Renal cortex interstitium (tissue), 11 donors: ENCODE measurements around the gene CBX5. TPM values are rescaled to one million over a fixed set of nuclear protein-coding genes. Genes with fewer than 3 reads are reported as not detected.
"Not testable (repeated sequence)": the region's sequence is repeated elsewhere in the genome, so short reads cannot be mapped to it uniquely, and the experiment has no call there.

Source experiments
- DNase-seq, 11 donors: peaks; one replicate each; pipeline ENCODE4 v3.0.0-alpha.2; 2013; ENCODE audit warnings: low read depth in 9 of 11, low spot score in 4 of 11; ENCODE audit errors: extremely low read depth in 1 of 11
- polyA plus RNA-seq, 3 donors: library from polyadenylated mRNA; unstranded; fragments of 120-200 nt; gene quantifications; one replicate each; pipeline ENCODE4 v1.2.1, GENCODE V29; 2013; ENCODE audit not compliant: insufficient read length in 3 of 3

CBX5 gene
- polyA plus RNA-seq, 3 donors: 116 to 138 (median 129) TPM

DNA sequence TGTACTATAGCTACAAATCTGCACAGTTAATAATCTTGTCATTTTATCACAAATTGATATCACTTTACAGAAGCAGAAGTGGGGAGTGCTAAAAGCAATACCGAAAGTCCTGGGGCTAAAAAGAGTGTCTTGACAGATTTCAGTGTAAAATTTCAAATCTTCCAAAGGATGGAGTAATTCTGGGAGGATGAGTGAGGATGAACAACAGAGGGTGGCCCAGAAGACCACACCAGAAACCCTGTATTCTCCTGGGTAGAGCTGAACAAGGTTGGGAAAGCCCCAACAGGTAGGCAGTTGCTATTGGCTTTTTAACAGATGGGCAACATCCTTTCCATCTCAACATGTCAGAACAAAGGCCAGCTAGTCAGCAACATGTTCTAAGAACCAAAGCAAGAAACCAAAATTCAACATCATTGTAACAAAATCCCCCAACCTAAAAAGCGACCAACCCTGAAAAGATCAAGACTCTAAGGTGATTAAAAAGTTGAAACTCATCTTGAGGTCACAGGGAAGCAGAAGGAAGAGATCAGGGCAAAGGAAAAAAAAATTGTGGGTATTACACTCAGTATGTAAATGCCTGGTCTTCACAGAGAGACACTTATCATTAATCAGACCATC is 38.8 kb downstream of the CBX5 start:
- DNase-seq: no peak

DNA sequence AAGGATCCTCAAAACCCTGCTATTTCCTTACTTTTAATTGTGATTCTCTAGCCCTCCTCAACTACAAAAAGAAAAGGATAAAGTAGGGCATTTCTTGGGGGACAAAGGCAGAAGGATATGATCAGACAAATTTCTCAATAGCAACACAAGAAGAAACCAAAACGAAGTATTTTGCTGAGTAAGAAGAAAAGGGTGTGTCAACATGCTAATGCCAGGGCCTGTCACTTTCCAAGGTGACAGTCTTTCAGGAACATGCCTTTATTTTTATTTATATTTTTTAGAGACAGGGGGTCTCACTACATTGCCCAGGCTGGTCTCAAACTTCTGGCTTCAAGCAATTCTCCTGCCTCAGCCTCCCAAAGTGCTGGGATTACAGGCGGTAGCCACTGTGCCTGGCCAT is 39.8 kb downstream of the CBX5 start:
- DNase-seq: no peak

DNA sequence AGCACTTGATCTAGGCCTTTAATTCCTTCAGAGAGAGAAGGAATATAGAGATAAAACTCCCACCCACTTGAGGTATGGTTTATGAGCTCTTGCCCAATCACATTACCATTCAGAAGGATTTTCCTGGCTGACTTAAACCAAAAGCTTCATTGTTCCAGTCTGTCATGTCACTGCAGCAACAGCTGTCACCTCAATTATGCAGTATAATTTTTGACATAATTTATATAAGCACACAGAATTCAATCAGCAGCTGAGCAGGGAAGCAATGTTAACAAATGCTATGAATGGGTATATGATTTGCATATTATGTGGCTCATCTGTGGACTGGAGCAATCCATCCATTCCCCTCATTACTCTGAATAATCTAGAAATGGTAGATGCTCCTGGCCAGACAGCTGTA is 40.3 kb downstream of the CBX5 start:
- DNase-seq: no peak

DNA sequence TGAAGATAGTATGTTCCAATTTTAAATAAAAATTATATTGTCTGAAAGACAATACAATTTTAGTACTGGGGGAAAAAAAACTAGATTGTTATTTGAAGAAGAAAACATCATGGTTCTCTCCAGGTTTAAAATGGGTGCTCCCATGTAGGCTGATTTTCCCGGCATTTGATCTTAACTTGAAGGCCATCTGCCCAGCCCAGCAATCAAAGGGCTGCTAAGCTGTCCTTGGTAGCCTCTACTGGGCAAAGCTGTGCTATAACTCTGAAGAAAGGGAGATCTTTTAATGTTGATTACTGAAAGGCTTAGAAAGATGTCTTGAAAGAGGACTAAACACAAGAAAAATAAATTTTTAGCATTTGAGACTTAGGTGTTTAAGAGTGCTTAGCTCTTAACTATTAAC is 41.4 kb downstream of the CBX5 start:
- no peak for DNase-seq

DNA sequence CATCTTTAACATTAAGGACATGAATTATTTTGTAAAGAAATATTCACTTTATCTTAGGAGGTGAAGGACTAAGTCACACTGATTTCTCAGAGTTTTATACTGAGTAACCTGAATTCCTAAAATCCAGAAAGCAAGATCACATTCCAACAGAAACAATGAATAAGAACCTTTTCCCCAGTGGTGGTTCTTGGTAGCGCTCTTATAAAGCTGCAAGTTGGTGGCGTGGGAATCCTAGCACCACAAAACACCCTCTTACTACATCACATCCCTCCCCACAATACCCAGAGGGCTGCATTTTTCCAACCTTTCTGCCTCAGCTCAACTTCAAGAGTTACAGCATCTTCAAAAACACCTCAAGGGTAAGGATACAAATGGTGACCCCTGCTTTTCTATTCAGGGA is 47.1 kb downstream of the CBX5 start:
- no peak for DNase-seq

DNA sequence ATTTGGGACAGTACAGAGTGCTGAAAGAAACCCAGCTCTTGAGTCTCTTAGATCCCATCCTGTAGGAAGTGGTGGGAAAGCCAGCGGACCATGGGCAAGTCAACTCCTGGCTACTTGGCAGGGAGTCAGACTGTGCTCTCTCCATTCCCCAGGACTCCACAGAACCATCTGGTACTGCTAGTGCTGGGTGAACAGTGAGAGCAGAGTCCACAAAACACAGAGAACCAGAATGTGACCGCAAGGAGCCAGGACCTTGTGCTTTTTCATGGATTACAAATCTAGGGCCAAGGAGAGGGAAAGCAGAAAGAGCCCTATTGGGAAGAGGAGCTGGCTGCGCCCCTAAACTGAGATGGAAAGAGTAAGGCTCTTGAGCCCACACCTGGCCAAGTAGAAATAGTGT is 48.7 kb downstream of the CBX5 start:
- DNase-seq: not testable (repeated sequence)

DNA sequence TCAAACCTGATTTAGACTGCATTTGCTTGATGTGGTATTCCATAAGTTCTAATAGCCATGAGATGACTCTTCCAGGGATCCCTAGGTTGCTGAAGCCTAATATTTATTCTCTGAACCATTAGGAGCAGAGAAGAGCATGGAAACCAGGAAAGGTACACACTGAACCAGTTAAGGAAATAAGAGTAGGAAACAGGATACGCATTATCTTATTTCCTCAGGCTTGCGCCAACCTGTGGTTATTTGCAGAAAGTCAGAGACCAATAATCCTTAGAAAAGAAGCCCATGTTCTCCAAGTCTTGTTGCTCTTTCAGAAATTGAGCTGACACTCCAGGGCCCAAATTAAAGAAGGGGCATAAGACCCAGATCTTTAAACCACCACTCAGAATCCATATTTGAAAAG is 49.4 kb downstream of the CBX5 start:
- no peak for DNase-seq

DNA sequence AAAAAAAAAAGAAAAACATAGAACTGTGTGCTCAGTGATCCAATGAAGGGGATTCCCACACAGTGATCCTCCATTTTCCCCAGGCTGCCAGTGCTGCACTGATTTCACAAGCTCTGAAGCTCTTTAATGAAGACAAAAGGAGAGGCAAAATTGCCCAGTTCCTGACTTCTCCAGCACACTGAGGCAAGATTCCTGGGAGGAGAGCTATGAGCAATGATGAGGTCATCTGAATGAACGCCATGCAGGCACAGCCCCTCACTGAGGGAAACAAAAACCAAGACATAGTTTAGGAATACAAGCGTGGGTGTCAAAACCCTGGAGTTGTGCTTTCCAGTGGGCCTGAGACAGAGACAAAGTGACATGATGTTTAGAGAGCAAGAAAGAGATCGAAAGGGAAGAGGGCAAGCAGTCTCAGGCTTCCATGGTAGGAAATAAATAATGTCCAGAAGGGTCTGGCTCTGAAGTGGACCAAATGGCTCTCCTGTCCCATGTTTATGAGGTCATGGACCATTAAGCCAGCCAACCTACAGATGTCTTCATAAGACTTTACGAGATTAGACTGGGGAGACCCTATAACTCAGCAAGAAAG is 50.2 kb downstream of the CBX5 start:
- DNase-seq: peak in 5 of 11 donors; percentile 56 to 79 (median 75)

DNA sequence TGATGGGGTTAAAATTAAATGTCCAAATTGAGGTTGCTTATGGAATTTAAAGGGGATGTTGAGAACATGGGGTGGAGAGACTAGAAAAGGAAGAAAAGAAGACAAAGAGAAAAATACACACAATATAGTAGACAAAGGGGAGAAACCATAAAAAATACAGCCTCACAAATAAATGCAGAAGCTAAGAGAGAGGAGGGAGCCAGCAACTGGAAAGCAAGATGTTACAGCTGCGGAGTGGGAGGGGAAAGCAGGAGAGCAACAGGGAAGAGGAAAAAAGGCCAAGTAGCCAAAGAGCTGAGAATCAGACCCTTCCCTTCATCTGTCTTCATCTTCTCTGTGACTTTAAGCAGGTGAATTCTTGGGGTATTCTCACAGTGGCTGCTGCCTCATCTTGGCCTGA is 51.5 kb downstream of the CBX5 start:
- DNase-seq: no peak

DNA sequence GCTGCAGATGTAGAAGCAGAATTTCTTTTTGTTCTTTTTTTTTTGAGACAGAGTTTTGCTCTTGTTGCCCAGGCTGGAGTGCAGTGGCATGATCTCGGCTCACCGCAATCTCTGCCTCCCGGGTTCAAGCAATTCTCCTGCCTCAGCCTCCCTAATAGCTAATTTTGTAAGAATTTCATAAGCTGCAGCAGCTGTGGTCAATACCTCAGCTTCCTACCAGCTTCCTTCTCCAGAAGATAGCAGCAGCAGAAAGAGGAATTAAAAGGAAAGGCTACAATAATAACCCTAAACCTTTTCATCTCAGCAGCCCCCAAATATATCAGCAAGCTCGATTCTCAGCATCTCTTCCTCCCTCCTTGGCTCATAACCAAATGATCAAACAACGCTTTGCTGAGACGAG is 52.0 kb downstream of the CBX5 start:
- DNase-seq: not testable (repeated sequence)

DNA sequence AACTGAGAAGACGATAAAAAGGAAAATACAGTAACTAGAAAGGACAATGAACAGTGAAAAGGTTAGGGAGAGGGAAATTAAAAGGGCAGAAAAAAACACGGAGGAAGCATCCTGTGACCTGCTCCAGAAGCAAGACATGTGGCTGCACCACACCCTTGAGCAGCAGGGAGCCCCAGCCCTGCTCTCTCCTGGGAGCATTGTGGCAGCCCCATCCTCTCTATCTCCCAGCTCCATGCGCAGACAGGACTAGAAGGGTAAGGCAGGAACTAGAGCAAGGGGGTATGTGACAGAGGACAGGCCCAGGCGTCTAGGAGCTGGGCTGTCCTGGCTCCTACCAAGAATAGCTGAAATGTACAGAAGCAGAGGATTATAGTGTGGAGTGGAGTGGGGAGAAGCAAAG is 52.5 kb downstream of the CBX5 start:
- no peak for DNase-seq

DNA sequence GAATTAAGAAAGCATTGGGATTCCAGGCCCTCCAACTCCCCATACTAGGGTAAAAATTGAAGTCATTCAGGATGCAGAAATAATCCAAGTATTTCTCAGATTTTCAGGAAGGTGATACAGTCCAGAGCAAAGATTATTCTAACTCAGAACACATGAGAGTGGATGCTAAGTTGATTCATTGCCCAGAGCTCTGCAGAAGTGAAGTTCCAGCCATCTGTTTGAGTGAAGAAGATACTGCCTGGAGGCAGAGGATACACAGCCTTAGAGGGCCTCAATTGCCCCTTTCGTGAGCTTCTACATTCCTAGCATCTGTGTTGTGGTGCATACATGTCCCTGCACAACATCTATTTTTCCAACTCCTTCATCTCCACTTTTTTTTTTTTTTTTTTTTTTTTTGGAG is 54.3 kb downstream of the CBX5 start:
- no peak for DNase-seq

DNA sequence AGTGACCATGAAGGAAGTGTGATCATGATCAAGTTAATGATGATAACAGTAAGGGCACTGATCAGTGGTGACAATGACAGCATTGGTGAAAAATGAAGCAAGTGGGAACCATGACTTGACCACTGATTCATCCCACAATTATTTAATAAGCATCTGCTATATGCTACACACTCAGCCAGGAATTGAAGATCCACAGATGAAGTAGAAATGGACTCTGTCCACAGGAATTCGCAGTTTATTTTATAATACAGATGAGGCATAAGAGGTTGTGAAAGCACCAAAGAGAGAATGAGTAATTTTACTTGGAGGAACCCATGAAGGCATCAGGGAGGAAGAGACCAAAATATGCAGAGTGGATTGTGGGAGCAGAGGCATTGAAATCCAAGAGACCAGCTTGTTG is 57.3 kb downstream of the CBX5 start:
- no peak for DNase-seq

DNA sequence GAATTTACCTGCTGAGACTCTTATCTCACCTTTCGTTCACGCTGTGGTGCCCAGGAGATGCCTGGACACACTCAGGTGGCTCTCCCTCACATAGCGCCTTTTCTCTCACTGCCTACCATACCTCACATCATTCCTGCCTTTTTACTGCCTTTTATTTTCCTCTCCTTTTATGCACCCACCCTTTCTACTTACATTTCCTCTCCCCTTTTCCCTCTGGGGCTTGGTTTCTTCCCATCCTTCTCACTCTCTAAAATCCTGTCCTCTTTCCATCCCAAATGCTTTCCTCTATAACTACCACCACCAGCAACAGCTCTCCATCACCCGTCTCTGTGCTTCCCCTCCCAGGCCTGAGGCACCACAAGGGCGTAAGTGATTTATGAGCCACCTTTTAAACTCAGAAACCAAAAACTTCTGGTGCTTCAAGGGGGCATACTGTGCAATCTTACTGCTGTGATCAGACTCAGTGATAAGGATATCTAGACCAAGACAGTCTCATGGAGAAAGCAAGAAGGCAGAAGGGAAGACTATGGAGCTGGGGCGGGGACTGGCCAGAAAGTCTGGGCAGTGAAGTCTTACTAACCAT is 58.4 kb downstream of the CBX5 start:
- no peak for DNase-seq

DNA sequence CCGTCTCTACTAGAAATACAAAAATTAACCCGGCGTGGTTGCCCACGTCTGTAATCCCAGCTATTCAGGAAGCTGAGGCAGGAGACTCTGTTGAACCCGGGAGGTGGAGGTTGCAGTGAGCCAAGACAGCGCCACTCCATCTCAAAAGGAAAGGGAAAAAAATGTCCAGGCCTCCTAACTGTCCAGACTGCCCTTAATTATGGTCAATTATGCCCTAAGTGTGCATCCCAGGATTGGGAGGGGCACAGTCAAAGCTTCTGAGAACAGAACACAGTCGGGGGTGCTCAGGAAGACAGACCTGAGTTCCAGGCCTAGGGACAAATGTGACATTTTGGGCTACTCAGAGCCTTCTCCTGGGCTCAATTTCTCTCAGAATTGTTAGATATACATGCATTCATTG is 59.4 kb downstream of the CBX5 start:
- no peak for DNase-seq

DNA sequence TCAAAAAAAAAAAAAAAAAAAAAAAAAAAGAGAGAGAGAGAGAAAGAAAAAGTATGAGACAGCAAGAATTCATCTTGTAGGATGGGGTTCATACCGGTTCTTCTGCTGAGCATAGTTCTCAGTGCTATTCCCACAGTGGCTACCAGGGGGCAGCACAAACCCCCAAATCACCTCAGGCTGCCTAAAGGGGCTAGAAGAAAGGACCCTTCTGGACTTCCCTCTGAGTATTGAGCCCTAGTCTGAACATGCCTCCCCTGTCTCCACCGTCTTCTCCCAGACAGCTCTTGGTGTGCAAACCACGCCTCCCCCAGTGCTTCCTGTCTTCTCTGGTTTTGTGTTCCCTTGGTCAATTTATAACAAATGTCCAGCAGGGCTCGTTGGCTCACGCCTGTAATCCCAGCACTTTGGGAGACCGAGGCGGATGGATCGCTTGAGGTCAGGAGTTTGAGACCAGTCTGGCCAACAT is 59.8 kb downstream of the CBX5 start:
- DNase-seq: peak; percentile 69 to 89 (median 84)

DNA sequence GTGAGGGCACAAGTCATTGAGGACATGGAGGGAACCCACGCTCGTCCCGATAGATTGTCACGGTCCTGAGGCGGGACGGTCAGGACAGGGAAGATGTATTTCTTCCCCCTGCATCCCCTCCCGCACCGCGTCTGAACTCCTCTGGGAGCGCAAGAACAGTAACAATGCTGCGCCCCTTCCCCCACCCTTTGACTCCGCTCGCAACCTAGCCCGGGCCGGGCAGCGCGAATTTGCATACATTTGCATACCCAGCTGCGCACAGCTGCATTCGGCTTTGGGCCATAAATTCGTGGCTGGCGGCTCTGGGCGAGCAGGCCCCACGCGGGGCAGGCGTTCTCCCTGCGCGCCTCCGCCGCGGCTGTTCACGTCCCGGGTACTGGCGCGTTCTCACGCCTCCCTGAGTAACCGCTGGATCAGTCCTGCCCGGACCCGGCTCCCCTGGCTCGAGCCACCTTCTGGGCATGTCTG is 62.1 kb downstream of the CBX5 start:
- peak in 4 of 11 donors; percentile 58 to 75 (median 69) for DNase-seq

DNA sequence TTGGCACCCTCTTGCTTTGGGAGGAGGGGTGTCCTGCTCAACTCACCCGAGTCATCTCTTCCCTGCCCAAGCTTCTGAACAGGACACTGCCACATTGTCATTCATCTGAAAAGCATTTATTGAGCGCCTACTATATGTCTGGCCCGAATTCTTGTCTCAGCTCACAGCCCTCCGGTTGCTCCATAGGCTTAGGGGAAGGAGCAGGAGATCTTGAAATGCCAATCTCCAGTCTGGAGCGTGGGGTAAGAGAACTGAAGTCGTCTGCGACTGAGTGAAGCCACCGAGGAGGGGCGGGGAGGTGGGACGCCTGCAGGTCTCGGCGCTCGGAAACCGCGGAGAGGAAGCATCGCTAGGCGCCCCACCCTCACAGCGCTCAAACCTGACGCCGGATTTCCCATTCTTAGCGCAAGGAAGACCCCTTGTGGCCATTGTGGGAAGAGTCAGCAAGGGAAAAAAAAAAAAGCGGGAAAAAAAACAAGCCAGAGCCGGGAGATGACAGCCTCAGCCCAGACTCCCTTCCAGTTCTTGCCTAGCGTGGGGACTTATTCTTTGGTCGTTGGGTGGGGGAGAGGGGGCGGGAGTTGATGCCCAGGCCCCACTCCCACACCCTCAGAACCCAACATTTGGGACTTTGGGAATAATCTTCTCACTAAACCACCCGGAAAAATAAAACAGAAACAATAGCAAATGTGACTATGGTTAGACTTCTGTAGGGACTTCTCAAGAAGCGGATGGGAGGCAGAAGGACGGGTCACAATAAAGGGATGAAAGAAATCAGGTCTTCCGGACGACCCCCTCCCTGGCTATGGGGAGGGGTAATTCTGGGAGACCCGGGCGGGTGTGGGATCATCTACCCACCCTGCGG is 62.9 kb downstream of the CBX5 start:
- DNase-seq: peak; percentile 79 to 93 (median 86)

DNA sequence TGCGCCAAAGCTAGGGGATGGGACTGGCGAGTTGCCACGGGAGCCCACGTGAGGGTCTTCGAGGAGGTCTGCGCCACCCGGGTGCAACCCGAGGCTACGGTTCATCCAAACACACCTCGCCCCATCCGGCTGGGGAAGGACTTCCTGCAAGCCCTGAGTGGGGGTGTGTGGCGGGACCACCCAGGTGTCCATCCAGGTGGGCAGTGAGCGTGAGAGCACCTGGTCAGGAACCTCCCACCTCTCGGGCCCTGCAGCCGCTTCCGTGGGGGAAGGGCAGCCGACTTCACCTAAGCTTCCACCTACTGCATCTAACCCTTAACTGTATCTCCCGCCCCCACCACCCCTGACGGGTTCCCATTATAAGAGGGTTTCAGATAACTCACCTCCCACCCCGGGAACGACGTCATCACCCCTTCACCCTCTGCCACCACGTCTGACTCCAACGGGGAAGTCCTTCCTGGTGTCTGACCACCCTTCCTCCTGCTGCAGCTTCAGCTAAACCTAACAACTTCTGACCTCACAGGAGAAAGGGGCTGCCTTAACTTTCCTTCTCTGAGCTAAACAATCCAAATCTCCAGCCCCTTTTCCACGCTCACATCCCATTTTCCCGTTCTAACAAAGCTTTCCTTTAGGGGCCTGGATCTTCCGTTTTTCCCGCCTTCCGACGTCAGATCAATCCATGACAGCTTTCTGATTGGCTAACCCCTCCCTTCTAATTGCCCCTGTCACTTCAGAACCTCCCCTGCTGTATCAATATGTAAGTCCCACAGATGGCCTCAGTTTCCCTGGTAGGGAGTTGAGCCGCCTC is 63.7 kb downstream of the CBX5 start:
- no peak for DNase-seq
